B cell (primary cell): ENCODE data around the gene PRELID3B.

Experiments used
- EZH2 ChIP-seq: IDR thresholded peaks from 2 replicates; pipeline ENCODE4 v1.6.1; 2012; ENCODE audit warnings: borderline replicate concordance, low read depth, mild to moderate bottlenecking, moderate library complexity, low read length; ENCODE audit not compliant: insufficient read depth, poor library complexity, severe bottlenecking
- TF ChIP-seq, protein P1 (sequence below): fragments of 200-600 bp; IDR thresholded peaks from one replicate; pipeline ENCODE4 v1.8.0; 2022; ENCODE audit warnings: antibody characterized with exemption, mild to moderate bottlenecking

DNA sequence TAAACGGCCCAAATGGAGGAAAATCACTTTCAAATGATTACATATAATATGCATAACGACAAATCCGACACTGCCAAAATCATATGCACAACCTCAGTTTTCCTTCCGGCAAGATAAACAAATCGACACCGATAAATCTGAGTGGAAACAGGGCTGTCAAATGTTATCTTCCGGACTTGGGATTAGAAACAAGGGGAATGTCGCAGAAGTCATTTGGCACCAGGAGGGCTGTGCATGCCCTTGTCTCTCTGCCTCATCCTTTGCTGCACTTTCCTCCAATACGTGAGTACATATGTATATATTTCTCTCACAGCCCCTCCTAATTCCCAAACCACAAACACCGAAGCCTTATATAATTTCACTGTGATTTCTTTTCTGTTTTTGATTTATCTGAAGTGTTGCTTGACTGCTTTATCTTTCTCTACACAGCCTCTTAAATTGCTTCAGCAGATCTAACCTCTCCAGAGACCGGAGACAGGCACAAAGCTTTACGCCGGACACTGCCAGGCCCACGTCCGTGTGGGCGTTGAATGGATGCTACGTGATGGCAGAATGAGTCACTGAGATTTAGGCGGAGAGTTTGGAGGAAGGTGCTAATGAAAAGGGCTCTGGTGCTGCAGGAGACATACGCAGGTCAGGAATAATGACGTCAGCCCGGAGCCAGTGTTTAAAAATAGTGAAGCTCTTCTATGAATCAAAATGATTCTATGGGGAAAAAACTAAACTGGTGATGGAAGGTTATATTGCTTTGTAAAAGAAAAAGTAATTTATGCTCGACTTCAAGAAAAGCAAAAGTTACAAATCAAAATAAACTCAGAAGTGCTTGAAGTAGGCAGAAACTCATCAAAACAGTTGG lies 21.0 kb upstream of the PRELID3B start:
- no peak for TF ChIP-seq EZH2
- TF ChIP-seq, protein P1, sequence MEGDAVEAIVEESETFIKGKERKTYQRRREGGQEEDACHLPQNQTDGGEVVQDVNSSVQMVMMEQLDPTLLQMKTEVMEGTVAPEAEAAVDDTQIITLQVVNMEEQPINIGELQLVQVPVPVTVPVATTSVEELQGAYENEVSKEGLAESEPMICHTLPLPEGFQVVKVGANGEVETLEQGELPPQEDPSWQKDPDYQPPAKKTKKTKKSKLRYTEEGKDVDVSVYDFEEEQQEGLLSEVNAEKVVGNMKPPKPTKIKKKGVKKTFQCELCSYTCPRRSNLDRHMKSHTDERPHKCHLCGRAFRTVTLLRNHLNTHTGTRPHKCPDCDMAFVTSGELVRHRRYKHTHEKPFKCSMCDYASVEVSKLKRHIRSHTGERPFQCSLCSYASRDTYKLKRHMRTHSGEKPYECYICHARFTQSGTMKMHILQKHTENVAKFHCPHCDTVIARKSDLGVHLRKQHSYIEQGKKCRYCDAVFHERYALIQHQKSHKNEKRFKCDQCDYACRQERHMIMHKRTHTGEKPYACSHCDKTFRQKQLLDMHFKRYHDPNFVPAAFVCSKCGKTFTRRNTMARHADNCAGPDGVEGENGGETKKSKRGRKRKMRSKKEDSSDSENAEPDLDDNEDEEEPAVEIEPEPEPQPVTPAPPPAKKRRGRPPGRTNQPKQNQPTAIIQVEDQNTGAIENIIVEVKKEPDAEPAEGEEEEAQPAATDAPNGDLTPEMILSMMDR = no peak
